PC-9 (cell line): Measurements from ENCODE around the gene SPATA25. TPM values are rescaled to one million over a fixed set of nuclear protein-coding genes. Genes with fewer than 3 reads are reported as not detected.

Experiments used
- BruUV-seq: library from RNA; stranded (reverse); fragments of 400-500 nt; replicated peaks from 2 replicates; lab custom pipeline; 2021; lab: Mats Ljungman, UMichigan
- CTCF ChIA-PET: fragments of 300-600 bp; sonication (Branson Sonifier 250); formaldehyde crosslinking; loops from one replicate; lab custom pipeline; 2022; ENCODE audit warnings: antibody characterized with exemption; lab: Charles Lee
- POLR2A ChIA-PET: fragments of 300-600 bp; sonication (Branson Sonifier 250); formaldehyde crosslinking; loops from one replicate; lab custom pipeline; 2022; ENCODE audit warnings: antibody characterized with exemption; ENCODE audit not compliant: unreplicated experiment; lab: Charles Lee
- DNase-seq, 2 experiments: peaks; one replicate each; pipeline versions ENCODE4 v3.0.0 to v3.0.0-alpha.2; 2015 to 2022; ENCODE audit warnings: mixed read lengths in 1 of 2
- H2AFZ ChIP-seq: fragments of 200-600 bp; sonication (generic); 2 replicates; pipeline ENCODE4 v1.8.1; 2017; ENCODE audit warnings: antibody characterized with exemption
- H3F3A ChIP-seq: fragments of 200-600 bp; sonication (generic); 2 replicates; pipeline ENCODE4 v1.8.1; 2017; ENCODE audit warnings: antibody characterized with exemption, mild to moderate bottlenecking, low read depth; ENCODE audit not compliant: insufficient read depth
- H3K27ac ChIP-seq: fragments of 200-600 bp; sonication (generic); 2 replicates; pipeline ENCODE4 v1.6.1; 2016; ENCODE audit warnings: mixed run types
- H3K27me3 ChIP-seq: fragments of 200-600 bp; sonication (generic); 2 replicates; pipeline ENCODE4 v1.6.1; 2016; ENCODE audit warnings: low read depth, mixed run types; ENCODE audit not compliant: insufficient read depth
- H3K36me3 ChIP-seq: fragments of 200-600 bp; sonication (generic); 2 replicates; pipeline ENCODE4 v1.6.1; 2016; ENCODE audit warnings: low read depth, mixed run types
- H3K4me1 ChIP-seq: fragments of 200-600 bp; sonication (generic); replicated peaks from 2 replicates; pipeline ENCODE4 v1.6.1; 2016; ENCODE audit warnings: mixed run types; ENCODE audit not compliant: insufficient read depth
- H3K4me2 ChIP-seq: fragments of 200-600 bp; sonication (generic); 2 replicates; pipeline ENCODE4 v1.6.1; 2017; ENCODE audit warnings: mixed run types
- H3K4me3 ChIP-seq: fragments of 200-600 bp; sonication (generic); 2 replicates; pipeline ENCODE4 v1.6.1; 2016; ENCODE audit warnings: mixed run types
- H3K79me2 ChIP-seq: fragments of 200-600 bp; sonication (generic); 2 replicates; pipeline ENCODE4 v1.6.1; 2017; ENCODE audit warnings: low read depth, mixed run types
- H3K9me2 ChIP-seq: fragments of 200-600 bp; sonication (generic); 2 replicates; pipeline ENCODE4 v1.8.1; 2017; ENCODE audit warnings: mild to moderate bottlenecking; ENCODE audit not compliant: insufficient read depth
- H3K9me3 ChIP-seq: fragments of 200-600 bp; sonication (generic); 2 replicates; pipeline ENCODE4 v1.8.1; 2016; ENCODE audit warnings: low read depth; ENCODE audit not compliant: insufficient read depth
- H4K20me1 ChIP-seq: fragments of 200-600 bp; sonication (generic); 2 replicates; pipeline ENCODE4 v1.8.1; 2017; ENCODE audit not compliant: insufficient read depth
- CTCF ChIP-seq: fragments of 200-600 bp; sonication (generic); conservative IDR thresholded peaks from 2 replicates; pipeline ENCODE4 v1.6.1; 2017; ENCODE audit warnings: mixed run types, antibody characterized with exemption, mild to moderate bottlenecking, moderate library complexity
- EZH2 ChIP-seq: fragments of 200-600 bp; sonication (generic); IDR thresholded peaks from 2 replicates; pipeline ENCODE4 v1.8.0; 2017; ENCODE audit warnings: antibody characterized with exemption, low read depth
- intact Hi-C: fragments of 100-400 bp; cut with micrococcal nuclease; formaldehyde crosslinking; loops from one replicate; pipeline ENCODE4 v1.10.0; 2022; ENCODE audit not compliant: unreplicated experiment
- total RNA-seq: library from RNA; stranded (reverse); gene quantifications from 2 replicates; pipeline ENCODE4 v1.2.3, GENCODE V29; 2021

Gene SPATA25
- total RNA-seq, 1 experiment from 2014 or later = 5.2 TPM

- Histone ChIP-seq H3K4me2 (no peak overlapping the region), H3F3A (peaks cover 40% of the 10 kb centered on the region; the same call in 1 of the 2 replicates), H3K79me2 (peaks cover 13% of the 10 kb centered on the region), H4K20me1 (no peaks in the 10 kb centered on the region), H3K36me3 (peaks cover 18% of the 10 kb centered on the region), H3K9me2 (no peaks in the 10 kb centered on the region), H3K4me1 (peaks cover 14% of the 10 kb centered on the region; the same call in 1 of the 2 replicates), H3K9me3 (no peaks in the 10 kb centered on the region), H2AFZ (no peak overlapping the region), H3K27me3 (no peaks in the 10 kb centered on the region), H3K4me3 (no peak overlapping the region), H3K27ac (no peak overlapping the region)
- POLR2A ChIA-PET = no interaction called here
- no peak for TF ChIP-seq EZH2
- no peak for TF ChIP-seq CTCF
- intact Hi-C loops = loop anchor here (2.0 to 5.0 kb wide), 2 partner anchors 77 to 95 kb away; no protein-coding TSS in a partner anchor
- BruUV-seq = no TSS peak
- CTCF ChIA-PET = interaction anchor here (0.6 kb wide), 1 partner anchor 100 kb away, joined by 3 read pairs; no protein-coding TSS in a partner anchor
- no peak for DNase-seq
Observed at GRCh38 chr20:45893831-45894230, 6.4 kb upstream of the SPATA25 start.

DNA sequence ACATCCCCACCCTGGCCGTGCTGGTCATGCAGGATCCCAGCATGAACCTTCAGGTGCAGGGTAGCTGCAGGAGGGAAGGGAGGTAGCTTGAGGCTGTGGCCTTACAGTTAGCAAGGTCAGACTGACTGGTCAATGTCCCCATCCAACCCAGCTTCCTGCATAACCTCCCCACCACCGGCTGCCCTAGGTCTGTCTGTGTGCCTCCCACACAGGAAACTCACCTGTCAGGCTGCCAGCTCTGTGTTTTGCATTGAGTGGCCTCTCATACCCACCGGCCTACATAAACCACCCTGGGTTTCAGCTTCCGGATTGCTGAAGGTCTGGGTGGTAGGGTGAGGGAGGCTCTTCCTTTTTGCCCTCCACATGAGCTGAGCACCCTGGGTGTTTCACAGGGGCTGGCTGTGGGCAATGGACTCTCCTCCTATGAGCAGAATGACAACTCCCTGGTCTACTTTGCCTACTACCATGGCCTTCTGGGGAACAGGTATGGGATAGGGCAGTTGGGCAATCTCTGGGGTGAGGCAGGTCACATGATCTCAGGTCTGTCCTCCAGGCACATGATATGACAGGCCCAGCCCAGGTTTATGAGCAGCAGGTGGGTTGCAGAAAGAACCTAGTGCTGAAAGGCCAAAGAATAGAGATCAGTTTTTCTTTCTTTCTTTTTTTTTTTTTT, 5.5 kb upstream of the SPATA25 start:
- BruUV-seq = no TSS peak
- intact Hi-C loops = loop anchor here (2.0 to 5.0 kb wide), 2 partner anchors 76 to 94 kb away; no protein-coding TSS in a partner anchor
- no peak overlapping the region for H3K27ac ChIP-seq
- peaks cover 49% of the 10 kb centered on the region; the same call in 1 of the 2 replicates for H3F3A ChIP-seq
- no peaks in the 10 kb centered on the region for H3K9me2 ChIP-seq
- H3K4me1 ChIP-seq = peaks cover 14% of the 10 kb centered on the region; the same call in 1 of the 2 replicates
- peak overlapping the region; percentile 98 for H3K4me2 ChIP-seq
- CTCF ChIA-PET = interaction anchor here (0.6 kb wide), 1 partner anchor 99 kb away, joined by 3 read pairs; no protein-coding TSS in a partner anchor
- POLR2A ChIA-PET = interaction anchor here (0.6 kb wide), 2 partner anchors 36 to 75 kb away, joined by 3 to 4 read pairs; no protein-coding TSS in a partner anchor
- H2AFZ ChIP-seq = no peak overlapping the region
- H3K79me2 ChIP-seq = peaks cover 13% of the 10 kb centered on the region
- no peaks in the 10 kb centered on the region for H4K20me1 ChIP-seq
- H3K27me3 ChIP-seq = no peaks in the 10 kb centered on the region
- no peak overlapping the region for H3K4me3 ChIP-seq
- no peaks in the 10 kb centered on the region for H3K9me3 ChIP-seq
- peaks cover 22% of the 10 kb centered on the region for H3K36me3 ChIP-seq
- no peak for DNase-seq
- TF ChIP-seq EZH2 = no peak
- no peak for TF ChIP-seq CTCF

DNA sequence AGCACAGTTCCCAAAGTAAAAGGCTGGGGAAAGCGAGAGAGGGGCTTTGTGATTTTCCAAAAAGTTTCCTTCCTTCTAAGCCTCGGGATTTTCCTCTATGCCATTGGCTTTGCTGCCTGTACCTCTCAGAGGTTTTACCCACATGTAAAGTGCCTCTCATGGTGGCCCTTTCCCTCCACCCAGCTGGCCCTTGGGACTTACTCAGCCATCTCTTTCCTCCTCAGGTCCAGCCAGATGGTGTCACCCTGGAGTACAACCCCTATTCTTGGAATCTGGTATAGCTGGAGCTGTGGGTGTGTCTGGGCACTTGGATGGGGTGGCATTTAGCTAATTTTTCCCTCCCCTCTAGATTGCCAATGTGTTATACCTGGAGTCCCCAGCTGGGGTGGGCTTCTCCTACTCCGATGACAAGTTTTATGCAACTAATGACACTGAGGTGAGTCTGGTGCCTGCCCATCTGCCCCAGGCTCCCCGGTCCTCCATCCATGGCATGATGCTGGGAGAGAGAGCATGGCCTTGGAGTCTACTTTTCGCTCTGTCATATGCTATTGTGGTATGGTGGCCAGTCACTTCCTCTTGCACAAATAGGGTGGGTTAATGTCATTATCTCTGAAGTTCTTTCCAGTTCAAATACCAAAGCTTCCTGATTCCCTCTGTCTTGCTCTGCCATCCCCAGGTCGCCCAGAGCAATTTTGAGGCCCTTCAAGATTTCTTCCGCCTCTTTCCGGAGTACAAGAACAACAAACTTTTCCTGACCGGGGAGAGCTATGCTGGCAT, 4.8 kb upstream of the SPATA25 start:
- H3K4me3 ChIP-seq = peak overlapping the region; percentile 82
- peaks cover 20% of the 10 kb centered on the region for H3K36me3 ChIP-seq
- peak overlapping the region; percentile 99 for H2AFZ ChIP-seq
- BruUV-seq = TSS peak; percentile 22
- peaks cover 53% of the 10 kb centered on the region; the same call in 1 of the 2 replicates for H3F3A ChIP-seq
- intact Hi-C loops = loop anchor here (2.0 to 5.0 kb wide), 2 partner anchors 75 to 93 kb away; no protein-coding TSS in a partner anchor
- no peaks in the 10 kb centered on the region for H4K20me1 ChIP-seq
- no peaks in the 10 kb centered on the region for H3K9me2 ChIP-seq
- peaks cover 13% of the 10 kb centered on the region for H3K79me2 ChIP-seq
- peak overlapping the region; percentile 98 for H3K4me2 ChIP-seq
- H3K4me1 ChIP-seq = peaks cover 14% of the 10 kb centered on the region; the same call in 1 of the 2 replicates
- DNase-seq = peak; percentile 39 to 59
- ChIA-PET CTCF (no interaction called here), POLR2A (interaction anchor here (0.6 to 0.7 kb wide), 4 partner anchors 37 to 75 kb away, joined by 3 to 8 read pairs (median 6); no protein-coding TSS in a partner anchor)
- no peaks in the 10 kb centered on the region for H3K9me3 ChIP-seq
- H3K27me3 ChIP-seq = no peaks in the 10 kb centered on the region
- H3K27ac ChIP-seq = no peak overlapping the region
- 0 out of 2 replicates have a peak, but pooled peaks have one; percentile 42 for TF ChIP-seq CTCF
- TF ChIP-seq EZH2 = no peak
